ENCODE measurements around the gene ZSWIM6. TPM values are rescaled to one million over a fixed set of nuclear protein-coding genes. Genes with fewer than 3 reads are reported as not detected.

The ZSWIM6 gene
- total and polyA plus RNA-seq, 8 donors: 2.9 to 39.3 (median 15.4) TPM

- H3K4me1 ChIP-seq: no peaks in the 10 kb centered on the region
- 74 to 93% (median 83%) methylated on average over 1 of the region's 1 CpG for WGBS, 5 donors
- H3K4me3 ChIP-seq: no peak overlapping the region
- DNase-seq: no peak
- peaks cover 0 to 9% (median 0%) of the 10 kb centered on the region in 4 donors for H3K9me3 ChIP-seq
- peaks cover 19 to 90% (median 77%) of the 10 kb centered on the region in 4 donors for H3K36me3 ChIP-seq
- no peak overlapping the region for H3K27ac ChIP-seq
- TF ChIP-seq POLR2A (IDR thresholded peaks at IDR 0.05): no peak
- no peak for TF ChIP-seq EP300 (IDR thresholded peaks at IDR 0.05)
- no peak for TF ChIP-seq POLR2AphosphoS5 (IDR thresholded peaks at IDR 0.05)
- no peak for TF ChIP-seq CTCF (IDR thresholded peaks at IDR 0.05)
- H3K27me3 ChIP-seq: no peaks in the 10 kb centered on the region
- intact Hi-C loops (cut with DNase I; ENCODE audit: low total_unique reads): no loop called here
These were observed 204.9 kb downstream of the ZSWIM6 start for GRCh38 chr5:61536922-61537321.

DNA sequence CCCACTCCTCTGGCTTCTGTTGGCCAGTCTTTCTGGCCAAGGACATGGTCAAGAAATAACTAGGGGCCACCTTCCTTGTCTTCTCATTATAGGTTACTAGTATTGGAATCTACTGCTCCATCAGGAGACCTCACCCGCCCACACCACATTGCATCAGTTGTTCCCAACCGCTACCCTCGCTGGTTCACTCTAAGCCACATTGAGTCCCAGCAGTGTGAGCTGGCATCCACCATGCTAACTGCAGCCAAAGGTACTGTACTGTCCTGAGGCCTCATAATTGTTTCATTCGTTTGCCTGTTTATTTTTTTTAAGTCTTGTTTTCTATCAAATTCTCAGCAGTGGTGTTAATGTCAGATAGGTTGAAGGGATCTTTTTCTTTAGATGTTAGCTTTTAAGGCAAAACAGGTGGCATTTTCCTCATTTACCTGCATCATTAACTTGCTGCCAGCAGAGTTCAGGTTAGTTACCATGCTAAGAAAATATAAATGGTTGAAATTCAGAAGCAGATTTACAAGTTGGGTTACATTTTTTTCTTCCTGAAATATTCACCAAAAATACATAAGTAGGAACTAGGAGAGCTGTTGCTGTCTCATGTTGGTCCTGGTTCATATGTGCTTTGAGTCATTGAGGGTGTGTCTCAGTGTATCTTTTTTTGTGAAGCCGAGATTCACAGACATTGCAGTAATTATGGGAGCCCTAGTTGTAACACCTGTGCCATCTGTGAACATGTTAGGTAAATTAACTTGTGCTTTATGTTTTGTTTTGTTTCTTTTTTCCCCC, 206.9 kb downstream of the ZSWIM6 start:
- 83 to 88% (median 87%) methylated on average over 5 of the region's 5 CpGs for WGBS, 5 donors
- peaks cover 34 to 90% (median 82%) of the 10 kb centered on the region in 4 donors for H3K36me3 ChIP-seq

DNA sequence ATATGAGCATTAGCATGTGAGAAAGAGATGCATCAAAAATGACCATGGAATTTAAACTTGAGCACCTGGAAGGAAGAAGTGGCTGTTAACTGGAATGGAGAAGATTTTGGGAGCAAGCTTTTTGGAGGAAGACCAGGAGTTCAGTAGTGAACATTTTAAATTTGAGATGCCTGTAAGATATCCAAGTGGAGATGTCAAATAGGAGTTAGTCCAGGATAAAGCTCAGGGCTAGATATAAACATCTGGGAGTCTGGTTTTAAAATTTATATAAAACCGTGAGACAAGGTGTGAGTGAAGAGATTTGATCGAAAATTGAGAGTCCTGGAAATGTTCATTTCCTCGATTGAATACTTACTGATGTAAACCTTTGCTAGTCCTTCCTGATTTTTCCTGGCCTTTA, 217.5 kb downstream of the ZSWIM6 start:
- intact Hi-C loops (cut with DNase I; ENCODE audit: low total_unique reads): no loop called here
- WGBS, 5 donors: 70 to 89% (median 86%) methylated on average over 3 of the region's 3 CpGs
- TF ChIP-seq EP300 (IDR thresholded peaks at IDR 0.05) (no peak), POLR2AphosphoS5 (IDR thresholded peaks at IDR 0.05) (no peak), POLR2A (IDR thresholded peaks at IDR 0.05) (no peak), CTCF (IDR thresholded peaks at IDR 0.05) (no peak)

More for the DNA sequence above, 206.9 kb downstream of the ZSWIM6 start:
- TF ChIP-seq POLR2AphosphoS5 (IDR thresholded peaks at IDR 0.05) (no peak), POLR2A (IDR thresholded peaks at IDR 0.05) (no peak), CTCF (IDR thresholded peaks at IDR 0.05) (no peak), EP300 (IDR thresholded peaks at IDR 0.05) (no peak)
- H3K4me3 ChIP-seq: no peak overlapping the region
- intact Hi-C loops (cut with DNase I; ENCODE audit: low total_unique reads): no loop called here
- peaks cover 0 to 11% (median 6%) of the 10 kb centered on the region in 4 donors for H3K9me3 ChIP-seq
- DNase-seq: no peak
- H3K27ac ChIP-seq: no peak overlapping the region
- H3K27me3 ChIP-seq: no peaks in the 10 kb centered on the region
- H3K4me1 ChIP-seq: no peaks in the 10 kb centered on the region

DNA sequence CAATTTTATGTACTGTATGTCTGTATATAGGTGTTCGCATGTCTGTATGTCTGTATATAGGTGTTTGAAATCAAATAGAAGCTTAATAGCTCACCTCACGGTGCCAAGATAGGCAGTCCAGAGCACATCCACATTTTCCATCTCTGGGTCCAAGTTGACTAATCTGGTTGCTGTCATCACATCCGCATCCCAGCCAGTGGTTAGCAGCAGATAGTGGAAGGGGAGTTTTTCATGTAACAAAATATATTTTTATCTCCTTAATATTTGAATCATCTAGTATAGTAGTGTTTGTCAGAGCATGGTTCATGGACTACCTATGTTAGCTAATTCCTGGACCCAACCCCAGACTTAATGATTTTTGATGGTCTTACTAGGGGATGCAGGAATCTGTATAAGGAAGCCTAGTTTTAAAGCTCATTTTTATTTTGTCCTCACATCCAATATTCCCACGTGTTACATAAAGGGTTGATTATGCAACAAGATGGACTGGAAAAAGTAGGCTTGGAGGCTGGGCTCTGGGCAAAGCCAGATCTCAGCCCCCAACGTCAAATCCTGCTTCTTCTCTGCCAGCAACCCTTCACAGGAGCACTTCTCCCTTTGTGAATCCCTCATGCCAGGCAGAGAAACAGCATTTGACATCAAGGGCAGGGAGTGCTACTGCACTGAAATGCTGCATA, 219.7 kb downstream of the ZSWIM6 start:
- intact Hi-C loops (cut with DNase I; ENCODE audit: low total_unique reads): no loop called here
- WGBS, 5 donors: 61 to 81% (median 70%) methylated on average over 5 of the region's 5 CpGs
- Histone ChIP-seq H3K4me1 (peaks cover 0 to 6% (median 0%) of the 10 kb centered on the region in 4 donors), H3K9me3 (no peaks in the 10 kb centered on the region), H3K27me3 (no peaks in the 10 kb centered on the region), H3K4me3 (no peak overlapping the region), H3K27ac (no peak overlapping the region), H3K36me3 (peaks cover 0 to 9% (median 3%) of the 10 kb centered on the region in 4 donors)
- no peak for TF ChIP-seq EP300 (IDR thresholded peaks at IDR 0.05)
- no peak for TF ChIP-seq CTCF (IDR thresholded peaks at IDR 0.05)
- no peak for TF ChIP-seq POLR2AphosphoS5 (IDR thresholded peaks at IDR 0.05)
- TF ChIP-seq POLR2A (IDR thresholded peaks at IDR 0.05): no peak
- DNase-seq: no peak

More for the DNA sequence above, 217.5 kb downstream of the ZSWIM6 start:
- no peak for DNase-seq
- Histone ChIP-seq H3K4me1 (peaks cover 0 to 6% (median 0%) of the 10 kb centered on the region in 4 donors), H3K27ac (no peak overlapping the region), H3K9me3 (no peaks in the 10 kb centered on the region), H3K4me3 (no peak overlapping the region), H3K27me3 (no peaks in the 10 kb centered on the region), H3K36me3 (peaks cover 0 to 30% (median 22%) of the 10 kb centered on the region in 4 donors)

All from stomach (tissue), 9 donors.